ENCODE results near the gene C3orf62.
A peak's percentile ranks its signal among the peaks of the same experiment; 100 is the strongest.

C3orf62 gene

DNA sequence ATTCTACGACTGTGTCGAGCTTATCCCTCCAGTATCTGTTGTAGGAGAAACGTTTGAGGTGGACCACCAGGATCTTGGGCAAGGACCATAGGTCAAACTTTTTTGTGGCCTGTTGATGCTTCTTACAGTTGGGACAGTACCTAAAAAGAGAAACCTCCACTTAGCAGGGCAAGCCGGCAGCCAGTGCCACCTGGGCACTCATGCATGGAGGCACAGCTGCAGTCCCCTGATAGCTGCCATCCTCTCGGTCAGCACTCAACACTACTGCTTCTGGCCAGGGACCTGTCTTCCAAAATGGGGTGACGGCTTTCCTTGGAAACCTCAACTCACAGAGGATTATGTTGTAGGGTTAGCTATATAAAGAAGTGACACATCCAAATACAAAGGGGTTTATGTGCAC lies 7.0 kb upstream of the C3orf62 start:
- Mint-ChIP-seq H3K4me3 (no peak overlapping the region), H3K36me3 (ENCODE audit: low read depth) (peaks cover 64% of the 10 kb centered on the region), H3K9me3 (no peaks in the 10 kb centered on the region), H3K27me3 (ENCODE audit: low read depth) (no peaks in the 10 kb centered on the region), H3K4me1 (ENCODE audit: low read depth) (peaks cover 3% of the 10 kb centered on the region), H3K27ac (no peak overlapping the region)
- DNase-seq (ENCODE audit: low spot score), result no peak

DNA sequence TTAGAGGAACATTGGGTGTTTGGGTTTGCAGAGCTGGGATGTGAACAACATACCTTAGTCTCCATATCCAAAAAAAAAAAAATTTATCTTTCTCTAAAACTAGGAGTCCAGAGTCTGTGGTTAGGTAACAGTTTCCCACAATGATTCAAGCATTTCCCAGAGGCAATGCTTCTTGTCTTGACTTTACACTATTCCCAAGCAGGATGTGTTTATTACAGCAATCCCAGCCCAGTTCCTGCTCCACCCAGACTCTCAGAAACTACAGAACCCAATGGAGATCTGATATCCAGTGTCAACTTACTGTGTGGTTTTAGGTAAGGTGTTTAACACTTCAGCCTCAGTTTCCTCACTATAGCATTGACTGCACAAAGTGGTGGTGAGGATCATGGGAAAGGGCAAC lies 2.3 kb upstream of the C3orf62 start:
- DNase-seq (ENCODE audit: low spot score), result no peak
- Mint-ChIP-seq H3K27ac (no peak overlapping the region), H3K27me3 (ENCODE audit: low read depth) (no peaks in the 10 kb centered on the region), H3K9me3 (no peaks in the 10 kb centered on the region), H3K4me1 (ENCODE audit: low read depth) (peaks cover 24% of the 10 kb centered on the region), H3K36me3 (ENCODE audit: low read depth) (peaks cover 42% of the 10 kb centered on the region), H3K4me3 (no peak overlapping the region)

DNA sequence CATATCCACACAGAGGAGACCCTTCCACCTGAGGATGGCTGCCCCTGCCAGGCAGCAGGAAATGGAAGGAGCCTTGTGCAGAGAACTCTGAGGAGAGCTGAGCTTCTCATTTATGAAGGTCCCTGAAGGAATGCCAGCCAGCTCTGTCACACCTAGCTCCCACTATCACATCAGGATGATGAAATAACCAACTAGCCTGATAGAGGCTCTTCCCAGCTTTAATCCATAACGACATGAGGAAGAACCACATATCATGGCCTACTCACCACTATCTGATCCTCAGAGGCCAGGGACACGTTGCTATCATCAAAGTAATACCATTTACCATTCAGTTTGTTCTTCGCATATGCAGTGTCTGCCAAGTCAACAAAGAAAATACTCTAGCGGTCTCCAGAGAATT lies 1.5 kb upstream of the C3orf62 start:
- Mint-ChIP-seq H3K9me3 (no peaks in the 10 kb centered on the region), H3K36me3 (ENCODE audit: low read depth) (peaks cover 33% of the 10 kb centered on the region), H3K4me1 (ENCODE audit: low read depth) (peaks cover 24% of the 10 kb centered on the region), H3K4me3 (no peak overlapping the region), H3K27me3 (ENCODE audit: low read depth) (no peaks in the 10 kb centered on the region), H3K27ac (no peak overlapping the region)
- DNase-seq (ENCODE audit: low spot score), result no peak

DNA sequence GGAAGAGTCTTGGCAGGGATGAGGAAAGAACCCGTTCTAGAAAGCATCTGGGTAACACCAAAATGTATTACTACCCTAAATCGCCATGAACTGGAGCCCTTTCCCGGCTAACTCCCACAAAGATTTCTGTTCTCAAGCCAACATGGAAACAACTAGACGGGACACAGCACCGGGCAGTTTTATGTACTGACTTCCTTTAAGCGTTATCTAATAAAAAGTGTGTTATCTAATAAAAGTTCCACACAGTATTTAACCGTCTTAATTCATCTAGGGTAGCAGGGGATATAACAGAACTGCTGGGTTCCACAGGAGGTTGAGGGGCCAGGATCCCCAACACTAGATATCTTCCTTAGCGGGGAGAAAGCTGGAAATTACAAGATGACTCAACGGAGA lies 347 bp upstream of the C3orf62 start:
- H3K27ac Mint-ChIP-seq, result peak overlapping the region; percentile 82
- peaks cover 24% of the 10 kb centered on the region for H3K4me1 Mint-ChIP-seq (ENCODE audit: low read depth)
- H3K36me3 Mint-ChIP-seq (ENCODE audit: low read depth), result peaks cover 30% of the 10 kb centered on the region
- H3K4me3 Mint-ChIP-seq, result peak overlapping the region; percentile 85
- no peaks in the 10 kb centered on the region for H3K27me3 Mint-ChIP-seq (ENCODE audit: low read depth)
- DNase-seq (ENCODE audit: low spot score), result no peak
- no peaks in the 10 kb centered on the region for H3K9me3 Mint-ChIP-seq

DNA sequence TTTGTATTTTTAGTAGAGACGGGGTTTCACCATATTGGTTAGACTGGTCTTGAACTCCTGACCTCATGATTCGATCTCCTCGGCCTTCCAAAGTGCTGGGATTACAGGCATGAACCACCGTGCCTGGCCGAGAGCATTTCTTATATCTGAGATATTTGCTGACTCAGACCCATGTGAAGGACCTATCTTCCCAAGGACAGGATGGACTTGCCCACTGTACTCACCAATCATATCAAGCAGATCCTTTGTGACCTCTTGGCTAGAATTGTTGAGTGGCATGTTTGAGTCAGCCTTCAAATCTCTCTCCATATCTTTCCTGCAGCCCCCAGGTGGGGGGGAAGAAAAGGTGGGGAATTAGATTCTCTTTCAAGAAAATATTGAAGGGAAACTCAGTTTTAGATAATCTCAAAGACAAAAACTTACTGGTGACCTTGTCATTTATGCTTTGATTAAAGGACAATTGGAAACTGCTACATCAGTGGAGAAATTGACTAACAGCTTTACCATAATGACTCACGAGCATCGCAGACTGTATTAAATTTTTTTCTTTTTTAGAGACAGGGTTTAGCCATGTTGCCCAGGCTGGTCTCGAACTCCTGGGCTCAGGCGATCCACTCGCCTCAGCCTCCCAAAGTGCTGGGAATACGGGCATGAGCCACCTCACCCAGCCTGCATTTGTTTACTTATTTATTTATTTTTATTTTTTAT lies 3.1 kb downstream of the C3orf62 start:
- peaks cover 24% of the 10 kb centered on the region for H3K36me3 Mint-ChIP-seq (ENCODE audit: low read depth)
- H3K27me3 Mint-ChIP-seq (ENCODE audit: low read depth), result no peaks in the 10 kb centered on the region
- no peak overlapping the region for H3K4me3 Mint-ChIP-seq
- peaks cover 21% of the 10 kb centered on the region for H3K4me1 Mint-ChIP-seq (ENCODE audit: low read depth)
- no peak for DNase-seq (ENCODE audit: low spot score)
- no peaks in the 10 kb centered on the region for H3K9me3 Mint-ChIP-seq
- no peak overlapping the region for H3K27ac Mint-ChIP-seq

DNA sequence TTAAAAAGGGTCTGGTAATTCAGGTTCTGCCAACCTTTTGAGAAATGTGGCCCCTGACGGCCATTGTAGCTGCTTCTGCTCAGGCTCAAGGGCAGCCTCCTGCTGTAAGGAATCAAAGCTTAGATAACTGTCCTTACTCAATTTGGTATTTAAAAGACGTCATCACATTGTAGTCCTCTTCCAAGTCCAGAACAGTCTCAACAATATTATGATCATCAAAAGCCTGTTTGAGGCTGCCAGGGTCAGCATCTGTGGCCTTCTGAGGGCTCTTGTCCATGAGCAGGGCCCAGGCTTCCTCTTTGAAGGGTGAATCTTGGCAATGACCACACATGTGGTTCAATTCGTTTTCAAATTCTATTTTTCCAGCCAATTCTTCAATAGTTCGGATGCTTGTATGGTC lies 6.0 kb downstream of the C3orf62 start:
- H3K27me3 Mint-ChIP-seq (ENCODE audit: low read depth), result no peaks in the 10 kb centered on the region
- H3K27ac Mint-ChIP-seq, result no peak overlapping the region
- peaks cover 13% of the 10 kb centered on the region for H3K36me3 Mint-ChIP-seq (ENCODE audit: low read depth)
- no peak overlapping the region for H3K4me3 Mint-ChIP-seq
- no peaks in the 10 kb centered on the region for H3K9me3 Mint-ChIP-seq
- no peak for DNase-seq (ENCODE audit: low spot score)
- H3K4me1 Mint-ChIP-seq (ENCODE audit: low read depth), result peaks cover 5% of the 10 kb centered on the region

DNA sequence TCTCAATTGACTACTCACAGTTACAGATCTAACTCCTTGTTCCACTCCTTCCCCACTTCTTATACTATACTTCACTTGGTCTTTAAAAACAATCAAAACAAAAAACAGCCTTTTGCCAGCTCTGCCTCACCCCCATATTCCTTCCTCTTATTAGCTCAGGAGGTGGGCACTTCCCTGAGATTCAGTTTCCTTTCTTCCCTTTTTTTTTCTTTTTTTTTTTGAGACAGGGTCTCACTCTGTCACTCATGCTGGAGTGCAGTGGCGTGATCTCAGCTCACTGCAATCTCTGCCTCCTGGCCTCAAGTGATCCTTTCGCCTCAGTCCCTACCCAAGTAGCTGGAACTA lies 6.9 kb downstream of the C3orf62 start:
- Mint-ChIP-seq H3K36me3 (ENCODE audit: low read depth) (peaks cover 13% of the 10 kb centered on the region), H3K9me3 (no peaks in the 10 kb centered on the region), H3K4me1 (ENCODE audit: low read depth) (no peaks in the 10 kb centered on the region), H3K27me3 (ENCODE audit: low read depth) (no peaks in the 10 kb centered on the region), H3K4me3 (no peak overlapping the region), H3K27ac (no peak overlapping the region)
- no peak for DNase-seq (ENCODE audit: low spot score)

DNA sequence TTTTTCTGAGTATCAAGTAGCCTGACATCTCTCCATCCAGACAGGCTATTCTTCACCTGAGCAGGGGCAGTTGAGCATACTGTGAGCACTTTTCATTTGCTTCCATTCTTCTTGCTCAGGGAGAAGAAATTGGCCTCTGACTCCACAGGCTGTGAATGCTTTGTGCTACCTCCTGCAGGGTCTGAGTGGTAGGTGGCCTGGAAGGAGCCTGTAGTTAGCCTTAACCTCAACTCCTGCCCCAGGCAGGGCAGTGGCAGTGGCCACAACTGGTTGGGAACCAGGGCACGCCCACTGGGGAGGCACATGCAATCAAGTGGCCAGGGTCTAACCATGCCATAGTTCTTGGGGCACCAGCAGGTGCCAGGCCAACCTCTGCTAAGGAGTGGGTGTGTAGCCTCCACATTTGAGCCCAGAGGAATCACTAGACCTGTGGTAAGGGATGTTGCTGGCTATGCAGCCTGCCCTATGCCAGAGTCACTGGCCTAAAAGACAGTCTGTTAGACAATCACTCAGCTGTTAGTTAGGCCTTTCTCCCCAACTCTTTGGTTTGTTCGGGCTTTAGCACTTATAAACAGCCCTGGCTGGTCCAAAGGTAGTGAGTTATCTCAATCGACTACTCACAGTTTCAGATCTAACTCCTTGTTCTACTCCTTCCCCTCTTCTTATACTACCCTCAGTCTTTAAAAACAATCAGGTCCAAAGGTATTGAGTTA lies 7.4 kb downstream of the C3orf62 start:
- H3K27ac Mint-ChIP-seq, result no peak overlapping the region
- no peak for DNase-seq (ENCODE audit: low spot score)
- no peak overlapping the region for H3K4me3 Mint-ChIP-seq
- peaks cover 13% of the 10 kb centered on the region for H3K36me3 Mint-ChIP-seq (ENCODE audit: low read depth)
- H3K9me3 Mint-ChIP-seq, result no peaks in the 10 kb centered on the region
- H3K27me3 Mint-ChIP-seq (ENCODE audit: low read depth), result no peaks in the 10 kb centered on the region
- H3K4me1 Mint-ChIP-seq (ENCODE audit: low read depth), result no peaks in the 10 kb centered on the region

DNA sequence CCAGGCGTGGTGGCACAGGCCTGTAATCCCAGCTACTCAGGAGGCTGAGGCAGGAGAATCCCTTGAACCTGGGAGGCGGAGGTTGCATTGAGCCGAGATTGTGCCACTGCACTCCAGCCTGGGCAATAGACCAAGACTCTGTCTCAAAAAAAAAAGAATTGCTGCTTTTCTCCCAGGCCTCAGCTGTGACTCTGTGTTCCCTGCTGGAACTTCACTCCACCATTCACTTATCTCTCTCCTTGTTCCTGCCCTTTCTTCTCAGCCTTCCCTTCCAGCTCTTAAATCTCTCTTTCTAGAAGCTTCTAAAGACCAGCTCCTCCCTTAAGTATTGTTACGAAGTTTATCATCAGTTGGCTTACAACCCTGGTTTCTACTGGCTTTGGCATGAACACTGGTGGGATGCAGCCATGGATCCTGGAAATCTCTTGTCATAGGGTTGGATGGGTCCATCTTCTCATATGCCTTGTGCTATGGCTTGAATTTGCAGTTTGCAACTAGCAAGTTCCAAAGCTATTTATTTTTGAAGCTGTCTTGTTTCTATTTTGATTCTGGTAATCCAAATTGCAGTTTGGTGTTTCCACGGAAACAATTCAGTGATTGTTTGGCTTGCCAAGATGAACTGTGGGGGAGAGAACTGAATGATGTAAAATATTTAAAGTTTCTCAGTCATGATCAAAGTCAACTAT lies 10.5 kb downstream of the C3orf62 start:
- Mint-ChIP-seq H3K4me1 (ENCODE audit: low read depth) (no peaks in the 10 kb centered on the region), H3K9me3 (no peaks in the 10 kb centered on the region), H3K27ac (no peak overlapping the region), H3K4me3 (no peak overlapping the region), H3K36me3 (ENCODE audit: low read depth) (peaks cover 10% of the 10 kb centered on the region), H3K27me3 (ENCODE audit: low read depth) (no peaks in the 10 kb centered on the region)
- no peak for DNase-seq (ENCODE audit: low spot score)

DNA sequence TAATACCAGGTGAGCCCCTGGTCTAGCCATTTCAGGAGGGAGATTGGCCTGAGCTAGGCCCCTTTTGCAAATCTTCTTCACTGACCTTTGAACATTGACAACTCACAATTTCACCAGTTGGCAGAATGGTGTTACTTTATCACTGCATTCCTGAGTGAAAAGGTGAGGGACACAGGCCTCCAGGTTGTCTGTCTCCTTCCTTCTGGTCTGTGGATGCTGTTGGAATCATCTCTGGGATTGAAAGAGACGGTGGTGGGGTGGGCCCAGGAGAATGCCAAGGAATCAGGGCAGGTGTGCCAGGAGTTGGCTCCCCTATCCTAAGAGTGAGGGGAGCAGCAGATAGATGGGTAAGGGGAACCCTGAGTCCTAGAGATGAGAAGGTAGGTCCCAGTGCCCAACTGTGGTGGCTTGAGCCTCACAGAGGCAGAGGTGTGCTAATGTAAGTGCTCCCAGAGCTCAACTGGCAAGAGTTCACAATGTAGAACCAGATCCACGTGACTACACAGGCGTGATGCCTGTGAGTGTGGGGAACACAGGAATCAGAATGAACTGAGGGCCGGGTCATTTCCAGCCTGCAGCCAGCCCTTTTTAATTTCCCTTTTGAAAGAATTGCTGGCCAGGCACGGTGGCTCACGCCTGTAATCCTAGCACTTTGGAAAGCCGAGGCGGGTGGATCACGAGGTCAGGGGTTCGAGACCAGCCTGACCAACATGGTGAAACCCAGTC lies 11.2 kb downstream of the C3orf62 start:
- Mint-ChIP-seq H3K9me3 (no peaks in the 10 kb centered on the region), H3K4me1 (ENCODE audit: low read depth) (no peaks in the 10 kb centered on the region), H3K36me3 (ENCODE audit: low read depth) (peaks cover 6% of the 10 kb centered on the region), H3K27ac (peak overlapping the region; percentile 15), H3K27me3 (ENCODE audit: low read depth) (no peaks in the 10 kb centered on the region), H3K4me3 (no peak overlapping the region)
- DNase-seq (ENCODE audit: low spot score), result no peak

DNA sequence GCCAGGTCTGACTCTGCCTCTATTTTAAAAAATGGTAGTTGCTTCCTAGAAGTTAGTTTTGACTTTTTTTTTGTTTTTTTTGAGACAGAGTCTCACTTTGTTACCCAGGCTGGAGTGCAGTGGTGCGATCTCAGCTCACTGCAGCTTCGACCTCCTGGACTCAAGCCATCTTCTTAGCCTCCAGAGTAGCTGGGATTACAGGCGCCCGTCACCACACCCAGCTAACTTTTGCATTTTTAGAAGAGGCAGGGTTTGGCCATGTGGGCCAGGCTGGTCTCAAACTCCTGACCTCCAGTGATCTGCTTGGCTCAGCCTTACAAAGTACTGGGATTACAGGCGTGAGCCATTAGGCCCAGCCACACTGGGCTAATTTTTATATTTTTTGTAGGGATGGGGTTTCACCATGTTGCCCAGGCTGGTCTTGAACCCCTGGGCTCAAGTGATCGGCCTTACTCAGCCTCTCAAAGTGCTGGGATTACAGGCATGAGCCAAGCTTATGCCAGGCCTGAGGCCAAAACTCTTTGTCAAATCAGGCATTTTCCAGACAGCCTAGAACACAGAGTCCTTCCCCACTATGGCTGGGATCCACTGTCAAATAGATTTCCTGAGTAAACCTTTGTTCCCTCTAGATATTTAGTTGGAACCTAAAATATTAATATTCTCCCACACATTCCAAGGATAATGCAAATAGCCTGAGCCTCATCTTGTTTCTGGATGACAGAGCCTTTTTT lies 13.7 kb downstream of the C3orf62 start:
- no peaks in the 10 kb centered on the region for H3K27me3 Mint-ChIP-seq (ENCODE audit: low read depth)
- H3K4me3 Mint-ChIP-seq, result no peak overlapping the region
- H3K36me3 Mint-ChIP-seq (ENCODE audit: low read depth), result peaks cover 3% of the 10 kb centered on the region
- no peaks in the 10 kb centered on the region for H3K9me3 Mint-ChIP-seq
- no peak for DNase-seq (ENCODE audit: low spot score)
- H3K4me1 Mint-ChIP-seq (ENCODE audit: low read depth), result peaks cover 2% of the 10 kb centered on the region
- H3K27ac Mint-ChIP-seq, result no peak overlapping the region

DNA sequence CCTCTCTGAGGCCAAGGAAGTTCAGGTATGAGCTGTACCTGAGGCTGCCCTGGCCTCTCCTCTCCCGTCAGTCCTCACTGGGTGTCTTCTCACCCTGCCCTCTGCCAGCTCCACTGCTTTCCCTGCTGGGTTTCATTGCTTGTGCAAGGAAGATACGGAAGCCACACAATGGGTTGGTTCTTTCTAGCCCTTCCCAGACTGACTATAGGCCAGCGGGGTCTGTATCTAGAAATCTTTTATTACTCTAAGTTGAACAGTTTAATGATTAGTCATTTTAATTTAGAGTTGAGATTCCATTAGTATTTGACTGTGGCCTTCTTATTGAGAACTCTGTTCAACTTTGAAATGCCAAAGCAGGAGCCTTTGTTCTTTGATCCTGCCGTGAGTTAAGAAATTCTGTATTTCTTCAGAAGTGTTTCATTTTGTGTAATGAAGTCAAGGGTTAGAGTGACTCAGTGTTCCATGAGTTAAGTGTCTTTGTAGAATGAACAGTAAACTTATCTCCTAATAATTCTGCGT lies 16.2 kb downstream of the C3orf62 start:
- peaks cover 3% of the 10 kb centered on the region for H3K36me3 Mint-ChIP-seq (ENCODE audit: low read depth)
- H3K4me3 Mint-ChIP-seq, result no peak overlapping the region
- no peaks in the 10 kb centered on the region for H3K9me3 Mint-ChIP-seq
- H3K4me1 Mint-ChIP-seq (ENCODE audit: low read depth), result peaks cover 2% of the 10 kb centered on the region
- no peaks in the 10 kb centered on the region for H3K27me3 Mint-ChIP-seq (ENCODE audit: low read depth)
- no peak overlapping the region for H3K27ac Mint-ChIP-seq
- no peak for DNase-seq (ENCODE audit: low spot score)

DNA sequence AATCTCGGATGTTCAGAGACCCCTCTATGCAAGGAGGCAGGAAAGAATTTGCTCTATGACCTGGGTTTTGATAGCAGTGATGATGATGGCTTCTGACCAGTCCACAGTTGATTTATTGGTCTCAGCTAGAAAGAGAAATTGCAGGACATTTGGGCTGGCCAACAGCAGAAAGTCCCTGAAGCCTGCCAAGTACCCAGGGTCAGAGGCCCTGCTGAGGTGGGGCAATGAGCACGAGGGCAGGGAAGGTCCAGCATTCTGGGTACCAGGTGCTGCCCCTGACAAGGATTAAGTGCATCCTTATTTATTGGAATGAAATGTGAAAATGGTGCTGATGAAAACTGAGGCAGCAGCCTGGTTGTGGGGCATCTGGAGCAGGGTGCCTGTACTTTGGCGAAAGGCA lies 19.8 kb downstream of the C3orf62 start:
- peaks cover 8% of the 10 kb centered on the region for H3K4me1 Mint-ChIP-seq (ENCODE audit: low read depth)
- H3K9me3 Mint-ChIP-seq, result no peaks in the 10 kb centered on the region
- H3K36me3 Mint-ChIP-seq (ENCODE audit: low read depth), result no peaks in the 10 kb centered on the region
- no peak for DNase-seq (ENCODE audit: low spot score)
- H3K27me3 Mint-ChIP-seq (ENCODE audit: low read depth), result no peaks in the 10 kb centered on the region
- H3K27ac Mint-ChIP-seq, result no peak overlapping the region
- no peak overlapping the region for H3K4me3 Mint-ChIP-seq
